NCI-H1436 (cell line): Measurements from ENCODE around the gene TMEM225B.
"Not testable (repeated sequence)": the region's sequence is repeated elsewhere in the genome, so short reads cannot be mapped to it uniquely, and the experiment has no call there.

Experiments
- DNase-seq: peaks from one replicate; lab custom pipeline; 2025; lab: John Stamatoyannopoulos, UW

The TMEM225B gene, protein sequence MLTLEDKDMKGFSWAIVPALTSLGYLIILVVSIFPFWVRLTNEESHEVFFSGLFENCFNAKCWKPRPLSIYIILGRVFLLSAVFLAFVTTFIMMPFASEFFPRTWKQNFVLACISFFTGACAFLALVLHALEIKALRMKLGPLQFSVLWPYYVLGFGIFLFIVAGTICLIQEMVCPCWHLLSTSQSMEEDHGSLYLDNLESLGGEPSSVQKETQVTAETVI

DNA sequence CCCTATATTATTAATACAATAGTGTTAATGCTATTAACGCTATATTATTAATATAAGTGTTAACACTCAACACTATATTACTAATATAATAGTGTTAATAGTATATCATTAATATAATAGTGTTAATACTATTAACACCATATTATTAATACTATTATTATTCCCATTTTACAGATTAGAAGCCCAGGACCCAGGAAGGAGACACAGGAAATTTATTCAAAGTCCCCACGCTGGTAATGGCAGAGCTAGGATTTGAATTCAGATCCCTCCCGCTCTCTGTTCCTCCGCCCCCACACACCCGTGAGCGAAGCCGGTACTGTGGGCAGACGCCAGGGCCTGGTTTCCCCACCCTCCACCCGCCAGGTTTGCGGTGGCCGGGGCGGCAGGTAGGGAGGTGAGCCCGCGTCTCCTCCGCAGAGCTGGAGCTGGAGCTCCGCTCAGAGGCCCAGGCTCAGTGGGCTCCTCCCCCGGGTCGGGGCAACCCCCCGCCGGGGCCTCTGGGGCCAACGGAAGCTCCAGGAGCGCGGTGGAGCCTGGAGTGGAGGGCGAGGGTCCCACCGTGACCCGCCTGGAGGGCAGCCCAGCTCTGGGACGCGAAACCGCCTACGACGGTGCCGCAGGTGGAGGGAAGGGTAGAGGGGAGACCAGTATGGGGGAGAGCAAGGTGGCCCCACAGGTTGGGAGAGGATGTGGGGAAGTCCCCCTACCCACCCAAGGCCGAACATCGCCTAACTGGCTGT is at the start of gene TMEM225B:
Gene TMEM225B, plus strand, starts transcription at position 506 of the 740 bp plus-strand sequence. CDS start 6,122 bp downstream, outside the sequence.
- no peak for DNase-seq

DNA sequence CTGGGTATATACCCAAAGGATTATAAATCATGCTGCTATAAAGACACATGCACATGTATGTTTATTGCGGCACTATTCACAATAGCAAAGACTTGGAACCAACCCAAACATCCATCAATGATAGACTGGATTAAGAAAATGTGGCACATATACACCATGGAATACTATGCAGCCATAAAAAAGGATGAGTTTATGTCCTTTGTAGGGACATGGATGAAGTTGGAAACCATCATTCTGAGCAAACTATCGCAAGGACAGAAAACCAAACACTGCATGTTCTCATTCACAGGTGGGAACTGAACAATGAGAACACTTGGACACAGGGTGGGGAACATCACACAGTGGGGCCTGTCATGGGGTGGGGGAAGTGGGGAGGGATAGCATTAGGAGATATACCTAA is 48.5 kb upstream of the TMEM225B start:
- not testable (repeated sequence) for DNase-seq

DNA sequence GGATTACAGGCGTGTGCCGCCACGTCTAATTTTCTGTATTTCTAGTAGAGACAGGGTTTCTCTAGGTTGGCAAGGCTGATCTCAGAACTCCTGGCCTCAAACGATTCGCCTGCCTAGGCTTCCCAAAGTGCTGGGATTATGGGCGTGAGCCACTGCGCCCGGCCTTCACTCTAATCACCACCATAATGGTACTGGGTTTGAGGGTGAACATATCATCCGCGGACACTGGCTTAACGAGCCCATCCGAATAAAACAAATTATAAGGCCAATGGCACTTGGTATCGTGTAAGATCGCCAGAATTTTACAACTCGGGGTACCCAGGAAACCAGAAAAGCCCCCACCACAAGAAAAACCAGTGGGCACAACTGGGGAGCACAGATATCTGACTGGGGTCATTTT is 46.7 kb upstream of the TMEM225B start:
- DNase-seq = no peak

DNA sequence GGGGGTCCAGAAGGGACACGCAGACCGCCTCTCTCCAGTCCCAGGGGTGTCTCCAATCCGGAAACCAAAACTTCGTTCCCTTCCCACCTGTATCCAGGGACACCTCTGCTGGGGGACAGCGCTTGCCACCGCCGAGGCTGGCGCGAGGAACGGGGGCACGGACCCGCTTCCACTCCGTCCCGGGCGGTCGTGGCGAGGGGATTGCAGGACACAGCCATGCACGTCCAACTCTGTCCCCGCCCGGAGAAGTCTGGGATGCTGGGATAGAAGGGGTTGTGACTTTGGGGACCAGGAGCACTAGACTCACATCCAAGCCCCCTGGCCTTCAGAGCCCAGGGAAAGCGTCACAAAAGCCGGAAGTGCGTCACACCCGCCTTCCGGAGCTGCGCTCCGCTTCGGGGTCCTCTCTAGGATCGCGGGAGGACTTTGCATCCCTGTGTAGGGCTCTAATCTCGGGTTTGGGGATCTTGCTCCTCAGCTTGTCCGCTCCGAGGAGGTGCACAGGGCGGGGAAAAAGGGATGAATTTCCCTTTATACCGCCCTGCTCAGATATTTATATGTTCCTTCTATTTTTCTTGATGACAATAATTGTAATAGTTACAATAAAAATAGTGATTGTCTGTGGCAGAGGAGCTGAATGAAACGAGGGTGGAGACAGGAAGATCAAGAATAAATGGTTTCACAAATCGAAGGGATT is 46.2 kb upstream of the TMEM225B start, which contains the start of gene FAM200A:
Gene FAM200A, minus strand, starts transcription at position 348 of the 697 bp plus-strand sequence. CDS start 3,707 bp downstream, outside the sequence.
- DNase-seq = peak; percentile 90

DNA sequence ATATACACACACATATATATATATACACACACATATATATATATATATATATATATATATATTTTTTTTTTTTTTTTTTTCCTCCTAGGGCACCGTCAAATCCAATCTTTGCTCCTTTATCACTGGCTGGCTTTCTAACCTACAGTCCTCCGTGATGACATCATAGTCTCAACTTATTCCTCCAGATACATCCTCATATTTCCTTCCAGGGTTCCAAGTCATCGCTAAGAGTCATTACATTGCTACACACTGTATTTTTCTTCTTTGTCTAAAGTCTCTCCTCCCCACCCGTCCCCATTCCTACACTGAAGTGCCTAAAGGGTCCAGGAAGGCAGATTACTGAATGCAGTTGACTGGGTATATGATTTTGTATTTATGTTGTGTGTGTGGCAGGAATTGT is 45.0 kb upstream of the TMEM225B start:
- no peak for DNase-seq

DNA sequence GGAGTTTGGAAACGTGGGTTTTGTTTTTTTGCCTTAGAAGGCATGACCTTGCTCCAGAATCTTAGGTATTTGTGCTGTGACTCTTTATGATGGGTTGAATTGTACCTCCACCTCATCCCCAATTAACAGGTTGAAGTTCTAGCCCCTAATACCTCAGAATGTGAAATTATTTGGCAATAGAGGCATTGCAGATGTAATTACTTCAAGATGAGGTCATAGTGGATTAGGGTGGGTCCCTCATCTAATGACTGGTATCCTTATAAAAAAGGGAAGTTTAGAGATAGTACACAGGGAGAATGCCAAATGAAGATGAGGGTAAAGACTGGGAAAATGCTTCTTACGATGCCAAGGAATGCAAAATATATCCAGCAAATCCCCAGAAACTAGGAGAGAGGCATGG is 43.1 kb upstream of the TMEM225B start:
- no peak for DNase-seq

DNA sequence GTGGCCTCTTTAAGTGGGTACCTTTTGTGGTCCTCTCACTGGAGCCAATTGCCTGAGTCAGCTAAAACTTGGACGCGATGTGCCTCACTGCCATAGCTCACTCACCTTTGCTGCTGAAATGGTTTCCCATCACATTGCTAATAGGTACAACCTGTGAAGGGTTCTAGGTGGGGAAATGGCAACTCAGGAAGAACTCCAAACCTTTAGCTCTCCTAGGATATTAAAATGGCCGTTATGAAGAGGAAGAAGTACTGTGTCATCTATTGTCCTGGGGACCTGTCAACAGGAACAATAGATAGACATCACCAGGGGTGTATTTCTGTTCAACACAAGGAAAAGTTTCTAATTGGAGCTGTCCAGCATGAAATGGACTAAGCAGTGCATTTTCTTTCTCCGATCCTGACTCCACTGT is 40.9 kb upstream of the TMEM225B start:
- DNase-seq = no peak

DNA sequence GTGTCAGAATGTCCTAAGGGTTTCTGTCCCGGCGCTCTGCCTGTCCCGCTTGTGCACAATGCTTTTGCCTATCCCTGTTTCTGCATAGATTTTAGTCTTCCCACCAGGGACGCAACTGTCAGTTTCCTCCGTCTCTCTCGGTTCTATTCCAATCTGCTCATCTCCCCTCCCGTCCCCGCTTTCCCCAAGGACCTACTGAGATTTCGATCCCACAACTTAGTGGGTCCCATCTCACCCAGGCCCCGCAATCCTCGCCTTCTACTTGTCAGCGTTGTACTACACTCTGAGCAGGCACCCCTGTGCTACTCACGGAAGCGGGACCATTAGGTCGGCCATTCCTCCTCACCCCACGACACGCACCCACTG is 40.1 kb upstream of the TMEM225B start:
- no peak for DNase-seq

DNA sequence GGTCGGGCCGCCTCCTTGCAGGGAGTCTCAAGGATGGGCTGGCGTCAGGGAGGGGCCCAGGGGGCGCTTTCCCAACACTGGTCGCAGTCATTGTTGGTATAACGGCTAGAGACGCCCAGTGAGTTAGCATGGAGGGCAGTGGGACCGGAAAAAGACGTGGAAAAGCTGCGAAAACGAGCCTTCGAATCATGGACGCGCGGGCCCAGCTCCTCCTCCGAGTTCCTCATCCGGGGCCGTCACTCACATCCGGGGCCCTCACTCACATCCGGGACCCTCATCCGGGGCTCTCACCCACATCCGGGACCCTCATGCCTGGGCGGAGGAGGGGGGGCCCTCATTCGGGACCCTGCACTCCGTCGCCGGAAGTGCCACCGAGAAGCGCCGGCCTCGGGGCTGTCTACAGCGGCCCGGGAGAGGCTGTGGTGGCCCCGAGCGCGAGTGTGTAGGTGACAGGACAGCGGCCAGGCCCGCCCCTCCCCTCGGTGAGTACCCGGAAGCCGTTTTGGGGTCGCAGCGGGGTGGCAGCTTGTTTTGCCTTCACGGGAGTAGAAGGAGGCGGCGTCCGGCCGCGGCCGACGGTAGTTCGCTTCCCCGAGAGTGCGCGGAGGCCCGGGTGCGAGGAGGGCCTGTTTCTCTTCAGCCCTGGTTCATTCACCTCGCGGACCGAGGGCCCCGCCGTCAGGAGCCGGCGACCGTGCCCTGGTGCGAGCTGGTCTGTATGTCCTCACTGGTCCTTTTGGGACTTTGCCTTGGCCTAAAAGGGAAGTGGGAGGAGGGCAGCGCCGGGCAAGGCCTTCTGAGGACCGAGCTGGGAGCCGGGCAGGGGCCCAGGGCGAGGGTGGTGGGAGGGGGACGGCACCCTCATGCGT is 39.5 kb upstream of the TMEM225B start, which contains the start of gene ZNF655:
Gene ZNF655, plus strand, starts transcription at position 337 of the 869 bp plus-strand sequence. CDS start 1,918 bp downstream, outside the sequence.
- peak; percentile 94 for DNase-seq

DNA sequence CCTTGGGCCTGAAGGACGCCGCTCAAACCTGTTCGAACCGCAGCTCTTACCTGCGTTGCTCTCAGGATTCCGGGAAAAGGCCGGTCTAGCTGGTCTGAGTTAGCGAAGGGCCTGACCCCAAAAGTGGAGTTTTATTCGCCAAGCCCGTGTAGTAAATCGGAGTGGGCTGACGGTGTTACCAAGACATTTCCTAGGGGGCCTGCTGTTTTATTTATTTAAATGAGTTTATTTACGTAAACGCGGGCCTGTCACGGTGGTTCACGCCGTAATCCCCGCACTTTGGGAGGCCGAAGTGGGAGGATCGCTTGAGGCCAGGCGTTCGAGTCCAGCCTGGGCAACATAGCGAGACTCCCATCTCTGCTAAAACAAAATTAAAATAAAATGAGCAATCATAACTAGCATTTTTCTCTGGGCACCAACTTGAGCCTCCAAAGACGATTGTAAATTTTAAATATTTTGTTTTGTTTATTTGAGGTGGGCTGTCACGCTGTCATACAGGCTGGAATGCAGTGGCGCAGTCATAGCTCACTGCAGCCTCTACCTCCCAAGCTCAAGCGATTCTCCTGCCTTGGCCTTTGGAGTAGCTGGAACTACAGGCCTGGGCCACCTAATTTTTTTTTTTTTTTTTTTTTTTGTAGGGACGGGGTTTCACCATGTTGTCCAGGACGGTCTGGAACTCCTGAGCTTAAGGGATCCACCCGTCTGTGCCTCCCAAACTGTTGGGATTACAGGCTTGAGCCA is 38.7 kb upstream of the TMEM225B start:
- DNase-seq = no peak

DNA sequence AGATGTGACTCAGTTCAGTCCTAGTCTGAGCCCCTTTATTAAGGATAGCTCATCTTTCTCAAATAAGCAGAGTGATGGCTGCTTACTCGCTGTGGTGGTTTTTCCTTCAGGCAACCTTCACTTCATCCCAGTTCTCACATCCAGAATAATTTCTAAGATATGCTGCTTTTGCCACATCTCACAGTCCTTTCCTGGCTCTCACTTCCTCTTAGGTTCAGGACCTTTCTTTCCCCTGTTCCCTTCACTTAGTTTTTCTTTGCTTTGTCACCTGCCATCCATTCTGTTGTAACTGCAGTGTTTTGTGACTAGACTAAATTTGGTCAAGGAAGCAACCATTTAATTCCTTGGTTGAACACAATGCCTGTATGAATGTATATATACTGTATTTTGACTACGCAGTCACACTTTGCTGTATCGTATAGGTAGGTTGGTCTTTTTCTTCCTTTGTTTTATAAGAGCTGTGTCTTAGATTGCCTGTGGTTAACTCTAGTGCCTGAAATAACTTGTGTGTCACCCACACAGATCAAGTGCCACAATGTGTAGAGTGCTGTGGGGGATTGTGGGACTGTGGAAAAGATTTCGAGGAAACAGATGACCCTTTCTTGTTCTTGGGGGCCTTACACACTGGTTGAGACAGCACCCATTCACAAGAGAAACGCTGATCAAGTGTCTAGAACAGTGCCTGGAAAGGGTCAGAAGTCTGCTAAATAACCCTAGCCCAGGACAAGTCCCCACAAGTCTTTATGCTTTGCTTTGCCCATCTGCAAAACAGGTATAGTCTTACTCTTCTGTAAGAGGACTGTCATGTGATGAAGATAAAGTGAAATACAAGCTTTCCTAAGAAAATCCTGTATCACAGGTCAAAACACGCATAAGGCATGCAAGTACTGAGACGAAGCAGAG is 37.0 kb upstream of the TMEM225B start:
- no peak for DNase-seq

DNA sequence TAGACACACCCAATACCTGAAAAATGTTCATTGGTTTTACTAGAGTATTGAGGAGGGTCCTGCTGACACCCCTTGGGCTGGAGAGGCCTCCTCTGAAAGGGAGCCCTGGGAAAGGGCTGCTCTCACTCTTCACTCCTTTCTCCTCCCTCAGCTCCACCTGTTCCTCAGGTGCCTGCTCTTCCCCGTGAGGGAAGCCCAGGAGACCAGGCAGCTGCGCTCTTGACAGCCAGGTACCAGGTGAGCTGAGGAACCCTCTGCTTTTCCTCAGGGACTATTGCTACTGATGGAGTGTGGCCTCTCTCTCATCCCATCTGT is 36.4 kb upstream of the TMEM225B start:
- DNase-seq = no peak

DNA sequence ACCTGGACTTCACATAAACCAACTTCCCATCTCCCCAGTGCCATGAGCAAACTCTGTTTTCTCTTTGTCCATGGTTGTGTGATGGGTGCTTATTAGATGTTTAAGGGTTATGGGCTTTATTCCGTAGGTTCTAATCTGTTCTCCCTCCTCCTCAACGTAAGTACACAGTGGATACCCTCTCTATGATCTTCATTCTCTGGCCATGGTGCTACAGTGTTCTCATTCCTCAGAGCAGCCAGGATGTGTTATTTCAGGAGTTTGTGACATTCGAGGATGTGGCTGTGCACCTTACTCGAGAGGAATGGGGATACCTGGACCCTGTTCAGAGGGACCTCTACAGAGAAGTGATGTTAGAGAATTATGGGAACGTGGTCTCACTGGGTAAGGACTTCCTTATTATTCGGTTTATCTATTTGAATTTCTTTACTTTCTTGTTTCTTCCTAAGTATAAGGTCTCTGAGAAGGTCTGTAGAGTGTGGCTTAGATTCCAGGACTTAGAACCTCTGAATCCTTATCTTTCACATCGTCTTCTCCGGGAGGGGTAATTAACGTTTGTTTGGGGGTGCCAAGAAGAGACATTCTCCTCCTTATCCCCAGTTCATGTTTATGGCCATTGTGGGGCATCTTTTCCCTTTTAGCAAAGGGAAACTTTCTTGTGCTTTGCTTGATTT is 35.8 kb upstream of the TMEM225B start:
- no peak for DNase-seq

DNA sequence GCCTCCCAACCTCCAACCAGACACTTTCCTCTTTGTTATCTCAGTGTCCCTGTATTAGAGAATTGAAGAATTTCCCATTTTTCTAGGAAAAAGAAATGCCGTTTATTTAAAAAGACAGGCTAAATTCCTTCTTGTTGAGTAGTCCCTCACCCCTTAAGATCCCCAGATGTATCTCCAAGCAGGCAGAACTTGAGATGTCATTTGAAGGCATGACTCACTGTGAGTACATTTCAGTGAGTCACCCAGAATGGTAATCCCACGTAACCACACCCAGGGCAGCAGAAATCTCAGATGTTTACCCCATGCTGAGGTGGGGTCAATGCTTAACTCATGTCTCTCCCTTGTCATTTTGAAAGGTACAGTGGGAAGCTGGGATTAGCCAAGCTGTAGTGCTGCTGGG is 35.2 kb upstream of the TMEM225B start:
- no peak for DNase-seq

DNA sequence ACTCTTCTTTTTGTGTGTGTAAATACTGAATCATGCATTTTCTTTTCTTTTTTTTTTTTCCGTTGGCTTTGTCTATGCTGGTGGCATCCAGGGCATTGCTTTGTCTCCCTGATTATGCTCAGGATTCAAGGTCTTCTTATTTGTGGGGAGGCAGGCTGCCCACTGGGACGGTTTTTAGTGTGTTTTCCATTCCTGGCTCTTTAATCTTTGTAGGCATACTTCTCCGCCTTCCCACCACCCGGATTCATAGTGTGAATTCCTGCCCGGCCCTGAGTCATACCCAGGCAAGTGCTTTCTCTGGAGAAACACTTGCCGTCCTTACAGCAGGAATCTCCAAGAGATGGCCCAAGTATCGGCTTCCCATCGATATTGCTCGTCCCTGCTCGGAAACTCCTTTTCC is 34.4 kb upstream of the TMEM225B start:
- no peak for DNase-seq

DNA sequence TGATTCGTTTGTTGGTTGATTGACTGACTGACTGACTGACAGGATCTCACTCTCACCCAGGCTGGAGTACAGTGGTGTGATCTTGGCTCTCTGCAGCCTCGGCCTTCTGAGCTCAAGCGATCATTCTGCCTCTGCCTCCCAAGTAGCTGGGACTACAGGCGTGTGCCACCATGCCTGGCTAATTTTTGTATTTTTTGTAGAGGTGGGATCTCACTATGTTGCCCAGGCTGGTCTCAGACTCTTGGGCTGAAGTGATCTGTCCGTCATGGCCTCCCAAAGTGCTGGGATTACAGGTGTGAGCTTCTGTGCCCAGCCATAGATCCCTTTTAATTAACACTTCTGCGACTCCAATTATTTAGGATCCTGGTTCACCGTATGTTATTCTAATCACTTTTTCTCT is 29.3 kb upstream of the TMEM225B start:
- DNase-seq = not testable (repeated sequence)

DNA sequence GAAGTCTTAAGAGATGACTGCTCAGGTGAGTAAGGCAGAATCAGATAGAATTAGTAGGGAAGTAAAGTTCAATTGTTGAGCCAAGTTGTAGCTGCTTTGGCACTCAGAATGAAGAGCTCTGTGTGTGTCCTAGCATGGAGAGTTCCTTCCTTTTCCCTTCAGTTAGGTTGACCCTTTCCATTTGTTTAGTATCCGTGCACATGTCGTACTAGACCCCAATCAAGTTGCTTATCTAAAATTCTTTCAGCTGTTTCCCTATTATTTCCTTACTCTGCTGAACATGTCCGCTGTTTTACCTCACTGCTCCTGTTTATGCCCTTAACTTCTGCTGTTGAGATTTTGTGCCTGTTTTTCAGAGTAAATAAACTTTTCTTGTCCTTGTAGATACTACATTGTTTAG is 26.3 kb upstream of the TMEM225B start:
- DNase-seq = no peak

DNA sequence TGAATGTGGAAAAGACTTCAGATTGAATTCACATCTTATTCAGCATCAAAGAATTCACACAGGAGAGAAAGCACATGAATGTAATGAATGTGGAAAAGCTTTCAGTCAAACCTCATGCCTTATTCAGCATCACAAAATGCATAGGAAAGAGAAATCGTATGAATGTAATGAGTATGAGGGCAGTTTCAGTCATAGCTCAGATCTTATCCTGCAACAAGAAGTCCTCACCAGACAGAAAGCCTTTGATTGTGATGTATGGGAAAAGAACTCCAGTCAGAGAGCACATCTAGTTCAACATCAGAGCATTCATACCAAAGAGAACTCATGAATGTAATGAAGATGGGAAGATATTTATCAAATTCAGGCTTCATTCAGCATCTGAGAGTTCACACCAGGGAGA is 24.8 kb upstream of the TMEM225B start:
- DNase-seq = no peak

DNA sequence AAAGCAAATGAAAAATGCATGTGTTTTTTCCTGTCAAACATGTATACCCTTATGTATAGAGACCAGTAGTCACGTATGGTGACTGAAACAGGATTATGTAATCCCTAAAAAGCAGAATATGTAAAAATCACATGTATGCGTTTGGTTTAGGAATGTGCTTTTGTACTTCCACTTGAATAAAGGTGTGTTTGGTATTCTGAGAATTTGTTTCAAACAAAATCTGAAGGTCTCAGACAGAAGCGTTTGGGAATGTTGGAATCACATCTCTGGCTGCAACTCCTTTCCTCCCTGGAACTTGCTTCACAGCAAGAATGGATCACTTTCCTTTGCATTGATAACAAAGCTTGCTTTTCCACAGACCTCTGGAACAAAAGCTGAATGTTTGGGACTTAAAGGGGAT is 21.8 kb upstream of the TMEM225B start:
- no peak for DNase-seq
